Esophagus squamous epithelium (tissue), 4 donors: ENCODE results near the gene TCAF1.
"Not testable (repeated sequence)": the region's sequence is repeated elsewhere in the genome, so short reads cannot be mapped to it uniquely, and the experiment has no call there.

Source experiments
- CTCF ChIP-seq, 6 experiments: fragments of 450-650 bp in 4 of 6; fragments of 200-600 bp in 2 of 6; sonication (generic) in 2 of 6; IDR thresholded peaks; one replicate each; pipeline ENCODE4 v1.5.1; 2016 to 2019; ENCODE audit warnings: antibody characterized with exemption in 6 of 6, mild to moderate bottlenecking in 4 of 6, moderate library complexity in 4 of 6
- POLR2A ChIP-seq, 4 donors: fragments of 450-650 bp; IDR thresholded peaks; one replicate each; pipeline ENCODE4 v1.6.1; 2017; ENCODE audit warnings: antibody characterized with exemption in 4 of 4, mild to moderate bottlenecking in 4 of 4, moderate library complexity in 3 of 4

GRCh38 chr7:143824295-143825135, 77.5 kb downstream of the TCAF1 start:
- TF ChIP-seq CTCF, POLR2A (IDR thresholded peaks at IDR 0.05): not testable (repeated sequence)
